ENCODE measurements around the gene CRAT. TPM values are rescaled to one million over a fixed set of nuclear protein-coding genes. Genes with fewer than 3 reads are reported as not detected.
A peak's percentile ranks its signal among the peaks of the same experiment; 100 is the strongest.

Gene CRAT
- total and polyA plus RNA-seq, 4 experiments from 2014 or later, result 8.7 to 21.0 (median 11.8) TPM

DNA sequence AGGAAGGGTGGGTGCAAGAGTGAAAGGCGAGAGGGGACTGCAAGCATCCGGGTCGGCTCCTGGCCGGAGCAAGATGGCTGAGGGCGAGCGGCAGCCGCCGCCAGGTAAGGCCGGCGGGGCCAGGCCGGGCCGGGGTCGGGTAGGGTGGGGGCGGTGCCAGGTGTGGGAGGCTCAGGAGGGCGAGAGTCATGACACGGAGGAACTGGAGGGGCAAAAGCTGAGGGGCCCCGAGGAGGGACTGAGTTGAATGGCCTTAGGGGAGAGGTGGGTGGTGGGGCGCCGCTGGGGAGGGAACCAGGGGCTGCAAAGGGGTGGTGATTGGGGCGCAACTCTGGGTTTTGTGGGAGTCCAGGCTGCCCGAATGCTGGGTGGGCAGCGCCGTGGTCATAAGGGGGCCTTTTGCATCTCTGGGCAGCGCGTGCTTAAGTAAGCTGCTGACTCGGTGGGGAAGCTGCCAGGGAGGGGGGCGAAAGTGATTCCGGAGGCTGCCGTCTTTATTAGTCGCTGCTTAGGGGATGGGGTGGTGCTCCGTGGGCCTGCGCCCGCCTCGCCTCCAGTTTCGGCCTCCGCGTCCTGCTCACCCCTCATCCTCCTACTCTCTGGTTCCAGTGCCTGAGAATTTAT lies 1.0 kb upstream of the CRAT start:
- Histone ChIP-seq H3K9me3 (ENCODE audit: control insufficient read depth in 1 of 2, low read length in 2 of 2) (no peaks in the 10 kb centered on the region), H3K4me1 (ENCODE audit: insufficient read depth, low read length) (peaks cover 40% of the 10 kb centered on the region), H3K36me3 (ENCODE audit: insufficient read depth, low read length) (no peaks in the 10 kb centered on the region), H3K4me3 (ENCODE audit: low read length in 2 of 2) (peak overlapping the region; percentile 64 to 90), H3K27ac (ENCODE audit: low read depth, low read length) (peak overlapping the region; percentile 84), H3K27me3 (ENCODE audit: insufficient read depth, low read length) (no peaks in the 10 kb centered on the region)
- peak overlapping the region; percentile 92 to 99 (median 94) for H3K4me3 Mint-ChIP-seq
- POLR2A ChIA-PET (ENCODE audit: partially characterized antibody), result interaction anchor here (0.6 to 4.5 kb wide), 16 partner anchors 11 to 1125 kb away, joined by 3 to 22 read pairs (median 4); partner anchors contain the start of genes DOLPP1, IER5L, MIGA2 and SH3GLB2
- peaks cover 17 to 46% (median 29%) of the 10 kb centered on the region in 4 donors for H3K4me1 Mint-ChIP-seq
- H3K9me3 Mint-ChIP-seq, result peaks cover 0 to 1% (median 0%) of the 10 kb centered on the region in 8 donors
- no peaks in the 10 kb centered on the region for H3K27me3 Mint-ChIP-seq
- H3K36me3 Mint-ChIP-seq, result peaks cover 3 to 4% of the 10 kb centered on the region in 2 donors
- peak in 1 of 5 donors; percentile 5 for DNase-seq
- CTCF ChIA-PET (ENCODE audit: partially characterized antibody), result interaction anchor here (1.4 to 5.4 kb wide), 3 partner anchors 10 to 513 kb away, joined by 3 to 31 read pairs (median 7); no protein-coding TSS in a partner anchor
- H3K27ac Mint-ChIP-seq, result peak overlapping the region; percentile 83 to 97 (median 88)
- intact Hi-C loops (cut with micrococcal nuclease), result loop anchor here (1.0 to 2.0 kb wide), 4 partner anchors 27 to 83 kb away; partner anchors contain the start of genes DOLPP1, MIGA2 and SH3GLB2

DNA sequence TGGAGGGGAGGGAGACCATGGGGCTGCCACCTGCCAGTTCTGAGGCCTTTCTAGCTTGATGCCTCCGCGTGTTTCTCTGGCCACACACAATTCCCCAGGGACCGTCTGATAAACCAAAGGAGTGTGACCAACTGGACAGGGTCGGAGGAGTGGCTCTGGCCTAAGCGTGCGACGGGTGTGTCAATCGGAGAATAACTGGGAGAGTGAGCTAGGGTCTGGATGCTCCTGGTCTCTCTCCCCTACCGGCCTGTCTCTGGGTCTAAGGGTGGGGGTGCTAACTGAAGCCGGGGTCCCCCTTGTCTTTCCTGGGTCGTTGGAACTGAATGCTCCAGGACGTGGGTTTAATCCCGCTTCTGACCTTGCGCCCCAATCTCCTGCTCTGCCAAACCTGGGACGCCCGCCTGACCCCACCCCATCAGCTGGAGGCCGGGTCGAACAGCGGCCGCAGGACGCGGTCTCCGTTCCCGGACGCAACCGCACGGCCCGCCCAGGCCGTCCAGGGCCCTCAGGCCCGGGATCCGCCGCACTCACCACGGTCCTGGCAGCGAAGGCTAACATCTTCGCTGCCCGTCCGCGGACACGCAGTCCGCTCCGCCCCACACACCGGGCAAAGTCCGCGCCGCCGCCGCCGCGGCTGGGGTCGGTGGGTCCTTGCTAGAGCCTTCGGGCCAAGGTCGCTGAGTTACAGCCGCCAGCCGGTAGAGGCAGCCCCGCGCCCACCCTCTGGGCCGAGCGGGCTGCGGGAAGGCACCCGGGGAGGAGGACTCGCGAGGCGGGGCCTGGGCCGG lies 447 bp downstream of the CRAT start:
- Mint-ChIP-seq H3K27ac (peak overlapping the region in 2 of 7 donors; percentile 81 to 83), H3K4me3 (peak overlapping the region; percentile 15 to 95 (median 83)), H3K36me3 (peaks cover 3 to 4% of the 10 kb centered on the region in 2 donors), H3K9me3 (peaks cover 0 to 1% (median 0%) of the 10 kb centered on the region in 8 donors), H3K27me3 (no peaks in the 10 kb centered on the region), H3K4me1 (peaks cover 17 to 43% (median 29%) of the 10 kb centered on the region in 4 donors)
- Histone ChIP-seq H3K27me3 (ENCODE audit: insufficient read depth, low read length) (no peaks in the 10 kb centered on the region), H3K4me1 (ENCODE audit: insufficient read depth, low read length) (peaks cover 37% of the 10 kb centered on the region), H3K4me3 (ENCODE audit: low read length in 2 of 2) (peak overlapping the region; percentile 69 to 90), H3K9me3 (ENCODE audit: control insufficient read depth in 1 of 2, low read length in 2 of 2) (no peaks in the 10 kb centered on the region), H3K36me3 (ENCODE audit: insufficient read depth, low read length) (no peaks in the 10 kb centered on the region), H3K27ac (ENCODE audit: low read depth, low read length) (peak overlapping the region; percentile 84)
- ChIA-PET CTCF (ENCODE audit: partially characterized antibody) (no interaction called here), POLR2A (ENCODE audit: partially characterized antibody) (interaction anchor here (1.1 to 4.5 kb wide), 10 partner anchors 23 to 516 kb away, joined by 3 to 22 read pairs (median 5); partner anchors contain the start of genes DOLPP1, IER5L, MIGA2 and NTMT1)
- DNase-seq, result no peak
- intact Hi-C loops (cut with micrococcal nuclease), result loop anchor here (2.0 kb wide), 2 partner anchors 29 to 81 kb away; partner anchors contain the start of gene SH3GLB2

GRCh38 chr9:129109537-129109903 lies 1.1 kb downstream of the CRAT start:
- DNase-seq, result peak in 2 of 5 donors; percentile 7 to 11
- Histone ChIP-seq H3K4me1 (ENCODE audit: insufficient read depth, low read length) (peaks cover 31% of the 10 kb centered on the region), H3K4me3 (ENCODE audit: low read length in 2 of 2) (no peak overlapping the region), H3K36me3 (ENCODE audit: insufficient read depth, low read length) (no peaks in the 10 kb centered on the region), H3K27ac (ENCODE audit: low read depth, low read length) (no peak overlapping the region), H3K9me3 (ENCODE audit: control insufficient read depth in 1 of 2, low read length in 2 of 2) (no peaks in the 10 kb centered on the region), H3K27me3 (ENCODE audit: insufficient read depth, low read length) (no peaks in the 10 kb centered on the region)
- Mint-ChIP-seq H3K36me3 (peaks cover 3 to 4% of the 10 kb centered on the region in 2 donors), H3K9me3 (no peaks in the 10 kb centered on the region), H3K27ac (peak overlapping the region in 3 of 7 donors; percentile 57 to 86 (median 74)), H3K4me1 (peaks cover 11 to 37% (median 23%) of the 10 kb centered on the region in 4 donors), H3K27me3 (no peaks in the 10 kb centered on the region), H3K4me3 (peak overlapping the region; percentile 43 to 87 (median 72))
- intact Hi-C loops (cut with micrococcal nuclease), result no loop called here
- ChIA-PET CTCF (ENCODE audit: partially characterized antibody) (no interaction called here), POLR2A (ENCODE audit: partially characterized antibody) (interaction anchor here (1.1 to 4.5 kb wide), 5 partner anchors 28 to 81 kb away, joined by 3 to 22 read pairs (median 5); partner anchors contain the start of genes DOLPP1, MIGA2 and SH3GLB2)

DNA sequence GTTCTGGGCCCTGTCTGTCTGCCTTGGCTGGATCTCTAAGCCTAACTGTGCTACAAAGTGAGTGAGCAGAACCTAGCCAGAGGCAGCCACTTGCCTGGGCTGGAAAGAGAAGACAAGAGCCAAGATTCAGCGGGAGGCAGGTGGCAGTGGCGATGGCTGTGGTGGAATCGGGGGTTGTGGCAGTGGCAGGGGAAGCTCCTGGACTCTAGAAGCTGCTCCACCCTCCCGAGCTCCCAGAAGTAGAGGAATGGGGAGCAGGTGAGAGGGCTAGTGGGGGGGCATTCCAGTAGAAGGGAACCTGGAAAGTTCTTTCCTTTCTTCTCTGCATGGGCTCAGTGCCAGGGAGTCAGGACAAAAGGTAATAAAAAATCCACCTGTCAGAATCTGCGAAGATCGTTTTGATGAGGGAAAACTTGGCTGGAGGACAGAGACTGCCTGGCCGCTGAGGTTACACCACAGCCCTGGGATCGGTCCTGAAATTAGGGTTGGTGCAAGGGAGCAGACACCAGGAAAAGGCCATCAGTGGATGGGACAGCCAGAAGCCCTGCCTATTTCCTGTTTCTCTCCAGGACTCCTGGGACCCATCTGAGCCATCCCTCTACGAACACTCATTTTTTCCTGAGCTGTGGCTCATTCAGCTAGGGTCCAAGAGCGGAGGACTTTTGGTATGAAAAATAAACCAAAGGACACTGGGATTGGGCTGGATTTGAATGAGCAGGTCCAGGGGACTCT lies 1.6 kb downstream of the CRAT start:
- ChIA-PET POLR2A (ENCODE audit: partially characterized antibody) (interaction anchor here (1.1 to 4.5 kb wide), 3 partner anchors 28 to 81 kb away, joined by 5 to 22 read pairs (median 5); partner anchors contain the start of genes DOLPP1, MIGA2 and SH3GLB2), CTCF (ENCODE audit: partially characterized antibody) (no interaction called here)
- Mint-ChIP-seq H3K27ac (peak overlapping the region in 5 of 7 donors; percentile 13 to 86 (median 57)), H3K4me1 (peaks cover 10 to 32% (median 20%) of the 10 kb centered on the region in 4 donors), H3K9me3 (no peaks in the 10 kb centered on the region), H3K27me3 (no peaks in the 10 kb centered on the region), H3K36me3 (peaks cover 3 to 4% of the 10 kb centered on the region in 2 donors), H3K4me3 (peak overlapping the region in 6 of 8 donors; percentile 36 to 87 (median 74))
- no peak for DNase-seq
- peaks cover 28% of the 10 kb centered on the region for H3K4me1 ChIP-seq (ENCODE audit: insufficient read depth, low read length)
- intact Hi-C loops (cut with micrococcal nuclease), result no loop called here
- no peak overlapping the region for H3K27ac ChIP-seq (ENCODE audit: low read depth, low read length)
- H3K36me3 ChIP-seq (ENCODE audit: insufficient read depth, low read length), result no peaks in the 10 kb centered on the region
- H3K9me3 ChIP-seq (ENCODE audit: control insufficient read depth in 1 of 2, low read length in 2 of 2), result no peaks in the 10 kb centered on the region
- H3K4me3 ChIP-seq (ENCODE audit: low read length in 2 of 2), result no peak overlapping the region
- H3K27me3 ChIP-seq (ENCODE audit: insufficient read depth, low read length), result no peaks in the 10 kb centered on the region

- no peaks in the 10 kb centered on the region for H3K27me3 Mint-ChIP-seq
- POLR2A ChIA-PET (ENCODE audit: partially characterized antibody), result no interaction called here
- H3K36me3 Mint-ChIP-seq, result peaks cover 3 to 4% of the 10 kb centered on the region in 2 donors
- Histone ChIP-seq H3K36me3 (ENCODE audit: insufficient read depth, low read length) (no peaks in the 10 kb centered on the region), H3K27ac (ENCODE audit: low read depth, low read length) (no peak overlapping the region), H3K9me3 (ENCODE audit: control insufficient read depth in 1 of 2, low read length in 2 of 2) (no peaks in the 10 kb centered on the region), H3K27me3 (ENCODE audit: insufficient read depth, low read length) (no peaks in the 10 kb centered on the region), H3K4me3 (ENCODE audit: low read length in 2 of 2) (no peak overlapping the region), H3K4me1 (ENCODE audit: insufficient read depth, low read length) (peaks cover 28% of the 10 kb centered on the region)
- H3K27ac Mint-ChIP-seq, result peak overlapping the region in 2 of 7 donors; percentile 12 to 57
- H3K4me3 Mint-ChIP-seq, result peak overlapping the region in 5 of 8 donors; percentile 31 to 73 (median 43)
- H3K9me3 Mint-ChIP-seq, result no peaks in the 10 kb centered on the region
- intact Hi-C loops (cut with micrococcal nuclease), result no loop called here
- H3K4me1 Mint-ChIP-seq, result peaks cover 10 to 31% (median 17%) of the 10 kb centered on the region in 4 donors
- CTCF ChIA-PET (ENCODE audit: partially characterized antibody), result no interaction called here
- no peak for DNase-seq
Observed at GRCh38 chr9:129108083-129108804, 2.3 kb downstream of the CRAT start.

- CTCF ChIA-PET (ENCODE audit: partially characterized antibody), result no interaction called here
- H3K9me3 Mint-ChIP-seq, result no peaks in the 10 kb centered on the region
Observed at GRCh38 chr9:129107651-129108050, 2.9 kb downstream of the CRAT start.

More at GRCh38 chr9:129107651-129108050, 2.9 kb downstream of the CRAT start:
- intact Hi-C loops (cut with micrococcal nuclease), result no loop called here
- no peaks in the 10 kb centered on the region for H3K9me3 ChIP-seq (ENCODE audit: control insufficient read depth in 1 of 2, low read length in 2 of 2)
- no peak overlapping the region for H3K27ac ChIP-seq (ENCODE audit: low read depth, low read length)
- H3K4me1 Mint-ChIP-seq, result peaks cover 10 to 31% (median 16%) of the 10 kb centered on the region in 4 donors
- H3K27ac Mint-ChIP-seq, result no peak overlapping the region
- H3K27me3 Mint-ChIP-seq, result no peaks in the 10 kb centered on the region
- H3K4me3 ChIP-seq (ENCODE audit: low read length in 2 of 2), result no peak overlapping the region
- no peak for DNase-seq
- POLR2A ChIA-PET (ENCODE audit: partially characterized antibody), result no interaction called here
- no peaks in the 10 kb centered on the region for H3K27me3 ChIP-seq (ENCODE audit: insufficient read depth, low read length)
- no peak overlapping the region for H3K4me3 Mint-ChIP-seq
- H3K36me3 ChIP-seq (ENCODE audit: insufficient read depth, low read length), result no peaks in the 10 kb centered on the region
- H3K4me1 ChIP-seq (ENCODE audit: insufficient read depth, low read length), result peaks cover 23% of the 10 kb centered on the region
- H3K36me3 Mint-ChIP-seq, result peaks cover 3 to 4% of the 10 kb centered on the region in 2 donors

All from CD4-positive, alpha-beta memory T cell (primary cell).